ENCODE data around the gene ZG16B. TPM values are rescaled to one million over a fixed set of nuclear protein-coding genes. Genes with fewer than 3 reads are reported as not detected.

Gene ZG16B
- polyA plus RNA-seq, 1 experiment, result 0.10 TPM

GRCh38 chr16:2808181-2808580 is 21.9 kb upstream of the ZG16B start:
- DNase-seq (ENCODE audit: low read depth), result no peak
- POLR2A ChIA-PET, result no interaction called here
- TF ChIP-seq, protein P1, sequence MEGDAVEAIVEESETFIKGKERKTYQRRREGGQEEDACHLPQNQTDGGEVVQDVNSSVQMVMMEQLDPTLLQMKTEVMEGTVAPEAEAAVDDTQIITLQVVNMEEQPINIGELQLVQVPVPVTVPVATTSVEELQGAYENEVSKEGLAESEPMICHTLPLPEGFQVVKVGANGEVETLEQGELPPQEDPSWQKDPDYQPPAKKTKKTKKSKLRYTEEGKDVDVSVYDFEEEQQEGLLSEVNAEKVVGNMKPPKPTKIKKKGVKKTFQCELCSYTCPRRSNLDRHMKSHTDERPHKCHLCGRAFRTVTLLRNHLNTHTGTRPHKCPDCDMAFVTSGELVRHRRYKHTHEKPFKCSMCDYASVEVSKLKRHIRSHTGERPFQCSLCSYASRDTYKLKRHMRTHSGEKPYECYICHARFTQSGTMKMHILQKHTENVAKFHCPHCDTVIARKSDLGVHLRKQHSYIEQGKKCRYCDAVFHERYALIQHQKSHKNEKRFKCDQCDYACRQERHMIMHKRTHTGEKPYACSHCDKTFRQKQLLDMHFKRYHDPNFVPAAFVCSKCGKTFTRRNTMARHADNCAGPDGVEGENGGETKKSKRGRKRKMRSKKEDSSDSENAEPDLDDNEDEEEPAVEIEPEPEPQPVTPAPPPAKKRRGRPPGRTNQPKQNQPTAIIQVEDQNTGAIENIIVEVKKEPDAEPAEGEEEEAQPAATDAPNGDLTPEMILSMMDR (IDR thresholded peaks at IDR 0.05; ENCODE audit: insufficient read depth, low read depth, low read length), result no peak

GRCh38 chr16:2809149-2809760 is 20.8 kb upstream of the ZG16B start:
- no peak overlapping the region for H3K4me3 ChIP-seq (ENCODE audit: low read depth, low read length)
- H3K27me3 ChIP-seq (ENCODE audit: control insufficient read depth, insufficient read depth, low read length), result peaks cover 16% of the 10 kb centered on the region
- DNase-seq (ENCODE audit: low read depth), result no peak
- H3K36me3 ChIP-seq (ENCODE audit: control insufficient read depth, insufficient read depth, low read length), result no peaks in the 10 kb centered on the region
- CTCF ChIA-PET, result no interaction called here
- TF ChIP-seq, protein P1 (IDR thresholded peaks at IDR 0.05; ENCODE audit: insufficient read depth, low read depth, low read length), result no peak
- POLR2A ChIA-PET, result no interaction called here

More at GRCh38 chr16:2808181-2808580, 21.9 kb upstream of the ZG16B start:
- Histone ChIP-seq H3K4me3 (ENCODE audit: low read depth, low read length) (no peak overlapping the region), H3K27me3 (ENCODE audit: control insufficient read depth, insufficient read depth, low read length) (peaks cover 18% of the 10 kb centered on the region), H3K36me3 (ENCODE audit: control insufficient read depth, insufficient read depth, low read length) (no peaks in the 10 kb centered on the region)
- CTCF ChIA-PET, result interaction anchor here (0.7 kb wide), 1 partner anchor 60 kb away, joined by 3 read pairs; no protein-coding TSS in a partner anchor

GRCh38 chr16:2810651-2811050 is 19.5 kb upstream of the ZG16B start:
- DNase-seq (ENCODE audit: low read depth), result no peak
- ChIA-PET POLR2A (no interaction called here), CTCF (no interaction called here)
- peaks cover 22% of the 10 kb centered on the region for H3K27me3 ChIP-seq (ENCODE audit: control insufficient read depth, insufficient read depth, low read length)
- H3K4me3 ChIP-seq (ENCODE audit: low read depth, low read length), result no peak overlapping the region
- TF ChIP-seq, protein P1 (IDR thresholded peaks at IDR 0.05; ENCODE audit: insufficient read depth, low read depth, low read length), result no peak
- H3K36me3 ChIP-seq (ENCODE audit: control insufficient read depth, insufficient read depth, low read length), result no peaks in the 10 kb centered on the region

- CTCF ChIA-PET, result interaction anchor here (0.8 kb wide), 1 partner anchor 27 kb away, joined by 3 read pairs; no protein-coding TSS in a partner anchor
- no peak overlapping the region for H3K4me3 ChIP-seq (ENCODE audit: low read depth, low read length)
These were observed 18.2 kb upstream of the ZG16B start for GRCh38 chr16:2811703-2812471.

GRCh38 chr16:2813771-2814221 is 16.3 kb upstream of the ZG16B start:
- TF ChIP-seq, protein P1 (IDR thresholded peaks at IDR 0.05; ENCODE audit: insufficient read depth, low read depth, low read length), result no peak
- Histone ChIP-seq H3K4me3 (ENCODE audit: low read depth, low read length) (no peak overlapping the region), H3K36me3 (ENCODE audit: control insufficient read depth, insufficient read depth, low read length) (no peaks in the 10 kb centered on the region), H3K27me3 (ENCODE audit: control insufficient read depth, insufficient read depth, low read length) (peaks cover 20% of the 10 kb centered on the region)
- POLR2A ChIA-PET, result no interaction called here
- no peak for DNase-seq (ENCODE audit: low read depth)
- CTCF ChIA-PET, result interaction anchor here (1.0 to 1.3 kb wide), 2 partner anchors 10 to 30 kb away, joined by 3 read pairs; no protein-coding TSS in a partner anchor

More at GRCh38 chr16:2811703-2812471, 18.2 kb upstream of the ZG16B start:
- POLR2A ChIA-PET, result no interaction called here
- TF ChIP-seq, protein P1 (IDR thresholded peaks at IDR 0.05; ENCODE audit: insufficient read depth, low read depth, low read length), result no peak
- peaks cover 22% of the 10 kb centered on the region for H3K27me3 ChIP-seq (ENCODE audit: control insufficient read depth, insufficient read depth, low read length)
- no peaks in the 10 kb centered on the region for H3K36me3 ChIP-seq (ENCODE audit: control insufficient read depth, insufficient read depth, low read length)
- no peak for DNase-seq (ENCODE audit: low read depth)
